PC-9 (cell line): ENCODE measurements around the gene WNT9A.

Source experiments
- CTCF ChIP-seq: fragments of 200-600 bp; sonication (generic); conservative IDR thresholded peaks from 2 replicates; pipeline ENCODE4 v1.6.1; 2017; ENCODE audit warnings: mixed run types, antibody characterized with exemption, mild to moderate bottlenecking, moderate library complexity
- EZH2 ChIP-seq: fragments of 200-600 bp; sonication (generic); IDR thresholded peaks from 2 replicates; pipeline ENCODE4 v1.8.0; 2017; ENCODE audit warnings: antibody characterized with exemption, low read depth

DNA sequence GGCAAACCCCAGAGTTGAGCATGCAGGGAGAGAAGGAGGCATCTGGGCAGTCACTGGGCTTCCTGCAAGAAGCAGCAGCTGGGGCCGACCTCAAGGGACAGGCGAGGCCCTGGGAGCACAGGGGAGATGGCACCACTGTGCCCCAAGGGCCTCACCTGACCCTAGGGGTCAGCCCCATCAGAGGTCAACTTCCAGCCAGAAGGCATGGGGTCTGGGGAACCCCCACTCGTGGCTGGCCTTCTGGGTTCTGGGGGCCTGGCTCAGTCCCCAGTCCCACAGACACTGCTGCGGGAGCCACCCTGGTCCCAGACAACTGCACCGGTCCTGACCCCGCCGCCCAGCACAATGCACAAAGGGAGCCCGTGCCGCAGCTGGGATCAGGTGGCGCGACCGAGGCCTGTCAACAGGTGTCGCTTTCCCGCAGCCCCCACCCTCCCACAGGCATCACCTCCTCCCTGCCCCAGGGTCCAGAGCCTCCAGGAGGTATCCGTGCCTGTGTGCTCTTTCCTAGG lies 6.2 kb downstream of the WNT9A start:
- TF ChIP-seq CTCF, result no peak
- TF ChIP-seq EZH2, result no peak
